Smooth muscle cell (in vitro differentiated cells): Measurements from ENCODE around the gene PLCXD1. TPM values are rescaled to one million over a fixed set of nuclear protein-coding genes. Genes with fewer than 3 reads are reported as not detected.

Source experiments
- DNase-seq: peaks from one replicate; lab custom pipeline; 2025; ENCODE audit not compliant: unreplicated experiment; lab: John Stamatoyannopoulos, UW
- H2AFZ ChIP-seq: fragments of 200-600 bp; sonication (generic); 2 replicates; pipeline ENCODE4 v1.6.0; 2016; ENCODE audit warnings: antibody characterized with exemption, low read depth, mild to moderate bottlenecking
- H3F3A ChIP-seq: fragments of 200-600 bp; sonication (generic); 2 replicates; pipeline ENCODE4 v1.6.0; 2017; ENCODE audit warnings: antibody characterized with exemption, low read depth
- H3K27ac ChIP-seq: fragments of 200-600 bp; sonication (generic); 2 replicates; pipeline ENCODE4 v1.5.1; 2016; ENCODE audit warnings: low read depth, mild to moderate bottlenecking
- H3K27me3 ChIP-seq: fragments of 200-600 bp; sonication (generic); 2 replicates; pipeline ENCODE4 v1.6.1; 2016; ENCODE audit warnings: low read depth, mild to moderate bottlenecking
- H3K36me3 ChIP-seq: fragments of 200-600 bp; sonication (generic); 2 replicates; pipeline ENCODE4 v1.5.1; 2016; ENCODE audit warnings: low read depth
- H3K4me1 ChIP-seq: fragments of 200-600 bp; sonication (generic); 2 replicates; pipeline ENCODE4 v1.5.1; 2016; ENCODE audit warnings: low read depth
- H3K4me2 ChIP-seq: fragments of 200-600 bp; sonication (generic); 2 replicates; pipeline ENCODE4 v1.6.0; 2016; ENCODE audit warnings: mild to moderate bottlenecking
- H3K4me3 ChIP-seq: fragments of 200-600 bp; sonication (generic); 2 replicates; pipeline ENCODE4 v1.5.1; 2016; ENCODE audit warnings: mild to moderate bottlenecking
- H3K79me2 ChIP-seq: fragments of 200-600 bp; sonication (generic); 2 replicates; pipeline ENCODE4 v1.6.0; 2016; ENCODE audit warnings: low read depth, mild to moderate bottlenecking
- H3K9ac ChIP-seq: fragments of 200-600 bp; sonication (generic); 2 replicates; pipeline ENCODE4 v1.6.0; 2016; ENCODE audit warnings: low read depth
- H3K9me3 ChIP-seq: fragments of 200-600 bp; sonication (generic); replicated peaks from 2 replicates; pipeline ENCODE4 v1.5.1; 2016; ENCODE audit warnings: low read depth
- H4K20me1 ChIP-seq: fragments of 200-600 bp; sonication (generic); 2 replicates; pipeline ENCODE4 v1.6.0; 2016; ENCODE audit warnings: low read depth
- CTCF ChIP-seq: fragments of 200-600 bp; sonication (generic); IDR thresholded peaks from 2 replicates; pipeline ENCODE4 v1.5.1; 2017; ENCODE audit warnings: borderline replicate concordance, mild to moderate bottlenecking, antibody characterized with exemption; ENCODE audit not compliant: insufficient read depth, poor library complexity, severe bottlenecking
- WGBS: methylation state at CpG from one replicate; pipeline ENCODE4 v1.1.7; 2016; ENCODE audit warnings: low lambda C conversion rate; 5-methylcytosine and 5-hydroxymethylcytosine counted together
- polyA plus RNA-seq: library from polyadenylated mRNA; unstranded; fragments of >200 nt; fragmentation: Nextera tagmentation; extraction: Ambion mirVana; gene quantifications from 2 replicates; pipeline ENCODE4 v1.2.1, GENCODE V29; 2016
- total RNA-seq: library from RNA; depleted of rRNA; stranded (reverse); fragments of >200 nt; gene quantifications from 2 replicates; pipeline ENCODE4 v1.2.3, GENCODE V29; 2014

Gene PLCXD1
- total and polyA plus RNA-seq, 2 experiments from 2014 or later: 7.0 to 14.0 TPM

GRCh38 chrX:252244-252956 lies 28.8 kb upstream of the PLCXD1 start:
- 96% methylated on average over 12 of the region's 12 CpGs for WGBS

DNA sequence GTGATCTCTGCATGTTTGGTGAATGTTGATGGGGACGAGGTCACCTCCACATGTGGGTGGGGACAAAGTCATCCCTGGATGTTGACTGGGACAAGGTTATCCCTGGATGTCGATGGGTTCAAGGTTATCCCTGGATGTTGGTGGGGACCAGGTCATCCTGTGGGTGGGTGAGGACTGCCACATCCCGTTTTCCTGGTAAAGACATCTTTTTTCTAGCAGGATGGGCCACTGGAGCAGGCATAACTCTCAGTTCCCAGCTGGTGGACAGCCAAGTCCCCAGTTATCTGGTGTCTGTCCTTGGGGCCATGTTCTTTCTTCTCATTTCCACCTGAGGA lies 28.3 kb upstream of the PLCXD1 start:
- Histone ChIP-seq H4K20me1 (no peaks in the 10 kb centered on the region), H3K9ac (no peak overlapping the region), H3K79me2 (no peaks in the 10 kb centered on the region), H3F3A (no peaks in the 10 kb centered on the region), H2AFZ (no peak overlapping the region), H3K27me3 (no peaks in the 10 kb centered on the region), H3K4me2 (no peak overlapping the region), H3K4me3 (no peak overlapping the region), H3K27ac (no peak overlapping the region), H3K9me3 (no peaks in the 10 kb centered on the region), H3K36me3 (no peaks in the 10 kb centered on the region), H3K4me1 (no peaks in the 10 kb centered on the region)
- 96% methylated on average over 3 of the region's 3 CpGs for WGBS
- no peak for TF ChIP-seq CTCF
- DNase-seq: no peak

More at GRCh38 chrX:252244-252956, 28.8 kb upstream of the PLCXD1 start:
- Histone ChIP-seq H3K4me3 (no peak overlapping the region), H3K4me2 (no peak overlapping the region), H2AFZ (no peak overlapping the region), H4K20me1 (no peaks in the 10 kb centered on the region), H3K36me3 (no peaks in the 10 kb centered on the region), H3K4me1 (no peaks in the 10 kb centered on the region), H3K9ac (no peak overlapping the region), H3F3A (no peaks in the 10 kb centered on the region), H3K27ac (no peak overlapping the region), H3K9me3 (no peaks in the 10 kb centered on the region), H3K79me2 (no peaks in the 10 kb centered on the region), H3K27me3 (no peaks in the 10 kb centered on the region)
- TF ChIP-seq CTCF: no peak
- no peak for DNase-seq

DNA sequence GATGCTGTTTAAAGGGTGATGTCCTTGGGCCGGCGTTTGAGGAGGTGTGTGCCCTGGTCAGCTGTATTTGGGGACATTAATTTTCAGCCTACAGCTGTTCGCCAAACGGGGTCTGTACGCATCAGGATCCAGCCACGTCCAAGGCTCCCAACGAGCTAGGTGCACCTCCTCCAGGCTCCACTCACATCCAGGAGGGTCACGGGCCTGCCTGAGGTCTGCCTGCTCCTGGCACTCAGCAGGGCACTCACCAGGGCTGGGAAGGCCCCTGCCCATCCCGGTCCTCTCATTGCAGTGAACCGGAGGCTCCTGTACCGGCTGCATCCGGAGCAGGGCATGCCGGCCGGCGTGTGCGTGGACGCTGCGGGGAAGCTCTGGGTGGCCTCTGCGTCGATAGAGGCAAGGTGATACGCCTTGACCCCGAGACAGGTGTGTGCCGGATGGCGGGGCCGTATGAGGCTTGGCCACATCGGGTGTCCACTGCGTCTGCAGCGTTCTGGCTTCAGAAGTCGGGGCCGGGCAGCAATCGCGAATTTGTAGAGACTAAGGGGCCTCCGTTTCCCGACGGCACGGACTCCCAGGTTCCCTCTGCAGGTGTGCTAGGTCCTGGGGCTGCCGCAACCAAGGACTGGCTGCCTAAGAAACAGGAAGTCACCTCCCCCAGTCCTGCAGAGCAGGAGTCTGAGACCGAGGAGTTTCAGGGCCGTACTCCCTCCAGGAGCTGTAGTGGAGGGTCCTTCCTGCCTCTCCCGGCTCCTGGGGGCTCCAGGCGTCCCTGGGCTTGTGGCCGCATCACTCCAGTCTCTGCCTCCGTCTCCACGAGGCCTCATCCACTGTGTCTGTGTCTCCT lies 27.5 kb upstream of the PLCXD1 start:
- Histone ChIP-seq H3K79me2 (no peaks in the 10 kb centered on the region), H3K9me3 (no peaks in the 10 kb centered on the region), H2AFZ (no peak overlapping the region), H3K36me3 (no peaks in the 10 kb centered on the region), H3K4me3 (no peak overlapping the region), H3K9ac (no peak overlapping the region), H3K27me3 (no peaks in the 10 kb centered on the region), H3K4me2 (no peak overlapping the region), H3K4me1 (no peaks in the 10 kb centered on the region), H3K27ac (no peak overlapping the region), H3F3A (no peaks in the 10 kb centered on the region), H4K20me1 (no peaks in the 10 kb centered on the region)
- no peak for DNase-seq
- TF ChIP-seq CTCF: no peak
- 93% methylated on average over 44 of the region's 44 CpGs for WGBS
